KMS-11 (cell line): ENCODE results near the gene DLK2.

Experiments used
- H2AFZ ChIP-seq: fragments of 200-600 bp; sonication (generic); 2 replicates; pipeline ENCODE4 v1.6.1; 2016; ENCODE audit warnings: antibody characterized with exemption, mixed run types, low read depth
- H3K27ac ChIP-seq: fragments of 200-600 bp; sonication (generic); 2 replicates; pipeline ENCODE4 v1.6.1; 2016; ENCODE audit warnings: mild to moderate bottlenecking, mixed run types
- H3K27me3 ChIP-seq: fragments of 200-600 bp; sonication (generic); 2 replicates; pipeline ENCODE4 v1.6.1; 2017; ENCODE audit warnings: mild to moderate bottlenecking, low read depth, mixed run types, moderate library complexity; ENCODE audit not compliant: insufficient read depth
- H3K36me3 ChIP-seq: fragments of 200-600 bp; sonication (generic); 2 replicates; pipeline ENCODE4 v1.6.1; 2017; ENCODE audit warnings: mild to moderate bottlenecking, mixed run types; ENCODE audit not compliant: insufficient read depth
- H3K4me1 ChIP-seq: fragments of 200-600 bp; sonication (generic); 2 replicates; pipeline ENCODE4 v1.6.1; 2016; ENCODE audit warnings: mild to moderate bottlenecking, low read depth, mixed run types; ENCODE audit not compliant: poor library complexity, severe bottlenecking
- H3K4me2 ChIP-seq: fragments of 200-600 bp; sonication (generic); 2 replicates; pipeline ENCODE4 v1.7.0; 2016; ENCODE audit warnings: mild to moderate bottlenecking, mixed run types
- H3K4me3 ChIP-seq: fragments of 200-600 bp; sonication (generic); IDR thresholded peaks from 2 replicates; pipeline ENCODE4 v1.6.1; 2017; ENCODE audit warnings: low read depth, low read length, mixed read lengths; ENCODE audit not compliant: insufficient read depth
- H3K79me2 ChIP-seq: fragments of 200-600 bp; sonication (generic); 2 replicates; pipeline ENCODE4 v1.6.1; 2016; ENCODE audit warnings: low read depth, mixed run types; ENCODE audit not compliant: insufficient read depth
- H3K9ac ChIP-seq: fragments of 200-600 bp; sonication (generic); 2 replicates; pipeline ENCODE4 v1.6.1; 2016; ENCODE audit warnings: mild to moderate bottlenecking, mixed run types
- H4K20me1 ChIP-seq: fragments of 200-600 bp; sonication (generic); 2 replicates; pipeline ENCODE4 v1.6.1; 2016; ENCODE audit warnings: mild to moderate bottlenecking, mixed run types; ENCODE audit not compliant: insufficient read depth
- TF ChIP-seq, protein P1 (sequence below): fragments of 200-600 bp; sonication (generic); conservative IDR thresholded peaks from 2 replicates; pipeline ENCODE4 v1.6.1; 2017; ENCODE audit warnings: low read depth, mild to moderate bottlenecking, antibody characterized with exemption, low read length, moderate library complexity, mixed read lengths

DLK2 gene, protein sequence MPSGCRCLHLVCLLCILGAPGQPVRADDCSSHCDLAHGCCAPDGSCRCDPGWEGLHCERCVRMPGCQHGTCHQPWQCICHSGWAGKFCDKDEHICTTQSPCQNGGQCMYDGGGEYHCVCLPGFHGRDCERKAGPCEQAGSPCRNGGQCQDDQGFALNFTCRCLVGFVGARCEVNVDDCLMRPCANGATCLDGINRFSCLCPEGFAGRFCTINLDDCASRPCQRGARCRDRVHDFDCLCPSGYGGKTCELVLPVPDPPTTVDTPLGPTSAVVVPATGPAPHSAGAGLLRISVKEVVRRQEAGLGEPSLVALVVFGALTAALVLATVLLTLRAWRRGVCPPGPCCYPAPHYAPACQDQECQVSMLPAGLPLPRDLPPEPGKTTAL

DNA sequence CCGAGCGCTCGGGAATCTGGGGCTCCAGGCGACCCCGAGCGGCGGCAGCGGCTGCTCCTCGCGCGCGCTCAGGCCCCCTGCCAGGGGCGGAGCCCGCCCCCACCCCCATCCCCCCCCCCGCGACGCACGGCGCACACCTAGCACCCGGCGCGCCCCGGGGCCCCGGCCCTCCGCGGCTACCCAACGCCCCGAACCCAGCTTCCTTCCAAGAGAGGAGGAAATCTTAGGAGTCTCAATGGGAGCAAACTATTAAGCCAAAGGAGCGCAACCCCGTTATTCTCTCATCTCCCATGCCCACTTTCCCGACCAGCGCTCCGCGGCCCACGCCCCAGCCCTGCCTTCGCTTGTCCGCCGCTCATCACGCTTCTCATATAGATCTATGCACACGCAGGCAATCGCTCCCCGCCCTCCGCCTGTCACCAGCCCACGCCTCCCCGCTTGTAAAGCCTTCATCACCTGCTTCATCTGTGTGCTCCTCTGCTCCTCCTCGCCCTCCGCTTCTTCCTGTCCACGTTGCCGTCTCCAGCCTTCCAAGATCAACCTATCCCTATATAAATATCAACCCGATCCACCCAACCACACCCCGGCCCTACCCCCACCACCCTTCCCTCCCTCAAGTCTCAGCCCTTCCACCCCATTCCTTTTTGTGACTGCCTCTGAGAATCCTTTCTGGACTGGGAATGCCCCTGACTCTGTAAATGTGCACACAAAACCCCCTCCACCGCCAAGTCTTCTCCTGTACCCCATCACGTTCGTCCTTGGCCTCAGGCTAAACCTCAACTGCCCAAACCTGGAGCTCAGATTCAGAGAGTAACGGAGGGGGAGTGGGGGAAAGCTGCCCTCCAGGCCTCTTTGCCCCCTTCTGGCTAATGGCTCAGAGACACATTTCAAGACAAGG is at the start of gene DLK2:
TSS of gene DLK2 (minus strand) at position 18 of the 898 bp plus-strand sequence. CDS start 723 bp downstream, outside the sequence.
- TF ChIP-seq, protein P1, sequence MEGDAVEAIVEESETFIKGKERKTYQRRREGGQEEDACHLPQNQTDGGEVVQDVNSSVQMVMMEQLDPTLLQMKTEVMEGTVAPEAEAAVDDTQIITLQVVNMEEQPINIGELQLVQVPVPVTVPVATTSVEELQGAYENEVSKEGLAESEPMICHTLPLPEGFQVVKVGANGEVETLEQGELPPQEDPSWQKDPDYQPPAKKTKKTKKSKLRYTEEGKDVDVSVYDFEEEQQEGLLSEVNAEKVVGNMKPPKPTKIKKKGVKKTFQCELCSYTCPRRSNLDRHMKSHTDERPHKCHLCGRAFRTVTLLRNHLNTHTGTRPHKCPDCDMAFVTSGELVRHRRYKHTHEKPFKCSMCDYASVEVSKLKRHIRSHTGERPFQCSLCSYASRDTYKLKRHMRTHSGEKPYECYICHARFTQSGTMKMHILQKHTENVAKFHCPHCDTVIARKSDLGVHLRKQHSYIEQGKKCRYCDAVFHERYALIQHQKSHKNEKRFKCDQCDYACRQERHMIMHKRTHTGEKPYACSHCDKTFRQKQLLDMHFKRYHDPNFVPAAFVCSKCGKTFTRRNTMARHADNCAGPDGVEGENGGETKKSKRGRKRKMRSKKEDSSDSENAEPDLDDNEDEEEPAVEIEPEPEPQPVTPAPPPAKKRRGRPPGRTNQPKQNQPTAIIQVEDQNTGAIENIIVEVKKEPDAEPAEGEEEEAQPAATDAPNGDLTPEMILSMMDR, result no peak
- no peak within 1 kb of the TSS for H3K27ac ChIP-seq
- peak within 1 kb of the TSS; percentile 60 for H3K4me2 ChIP-seq
- peak within 1 kb of the TSS; percentile 18; the same call in 1 of the 2 replicates for H2AFZ ChIP-seq
- H3K4me3 ChIP-seq, result no peak within 1 kb of the TSS
- H3K27me3 ChIP-seq, result peaks cover 21% of the 10 kb centered on the region
- no peak within 1 kb of the TSS for H3K9ac ChIP-seq
- H3K4me1 ChIP-seq, result peaks cover 10% of the 10 kb centered on the region
- no peaks in the 10 kb centered on the region for H4K20me1 ChIP-seq
- no peaks in the 10 kb centered on the region for H3K79me2 ChIP-seq
- no peaks in the 10 kb centered on the region for H3K36me3 ChIP-seq

DNA sequence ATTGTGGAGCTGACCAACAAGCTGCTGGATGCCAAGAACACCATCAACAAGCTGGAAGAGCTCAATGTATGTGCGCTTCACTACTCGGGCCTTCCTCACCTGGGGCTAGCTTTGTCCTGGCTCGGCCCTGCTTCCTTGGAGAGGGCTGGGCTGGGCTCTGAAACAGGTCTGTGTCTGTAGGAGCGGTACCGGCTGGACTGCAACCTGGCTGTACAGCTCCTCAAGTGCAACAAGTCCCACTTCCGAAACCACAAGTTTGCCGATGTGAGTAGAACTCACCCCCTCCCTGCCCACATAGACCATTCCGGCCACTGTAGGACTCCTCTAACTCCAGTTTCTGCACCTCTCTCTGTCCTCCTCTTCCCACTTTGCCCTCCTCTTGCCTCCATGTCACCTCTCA is 48.1 kb upstream of the DLK2 start:
- no peaks in the 10 kb centered on the region for H4K20me1 ChIP-seq
- H3K4me2 ChIP-seq, result no peak overlapping the region
- H3K27me3 ChIP-seq, result 0 out of 2 replicates have a peak, but pooled peaks cover 3% of the 10 kb centered on the region
- no peak overlapping the region for H3K27ac ChIP-seq
- peaks cover 6% of the 10 kb centered on the region for H3K4me1 ChIP-seq
- no peaks in the 10 kb centered on the region for H3K36me3 ChIP-seq
- no peaks in the 10 kb centered on the region for H3K79me2 ChIP-seq
- TF ChIP-seq, protein P1, result no peak
- H2AFZ ChIP-seq, result no peak overlapping the region
- no peak overlapping the region for H3K9ac ChIP-seq
- no peak overlapping the region for H3K4me3 ChIP-seq

DNA sequence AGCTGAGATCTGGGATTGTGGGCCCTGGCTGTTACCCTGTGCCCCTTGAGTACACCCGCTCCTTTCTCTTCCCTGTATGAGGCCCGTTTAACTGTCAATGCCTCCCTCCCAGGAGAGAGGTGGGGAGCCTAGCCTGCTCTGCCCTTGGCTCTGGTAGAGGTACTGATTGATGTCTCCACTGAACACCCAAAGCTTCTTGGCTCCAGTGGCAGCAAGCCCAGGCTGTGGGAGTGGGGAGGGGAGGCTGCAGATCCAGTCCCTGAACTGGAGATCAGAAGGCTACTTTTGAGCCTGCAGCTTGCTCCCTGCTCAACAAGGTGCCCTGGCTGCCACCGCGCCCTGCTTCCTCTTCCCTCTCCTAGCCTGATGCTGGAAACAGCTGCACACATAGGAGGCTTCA is 47.3 kb upstream of the DLK2 start:
- Histone ChIP-seq H3K4me1 (peaks cover 6% of the 10 kb centered on the region), H3K79me2 (no peaks in the 10 kb centered on the region), H3K27me3 (no peaks in the 10 kb centered on the region), H4K20me1 (no peaks in the 10 kb centered on the region), H2AFZ (no peak overlapping the region), H3K36me3 (no peaks in the 10 kb centered on the region), H3K4me2 (no peak overlapping the region), H3K9ac (no peak overlapping the region), H3K4me3 (no peak overlapping the region), H3K27ac (no peak overlapping the region)
- TF ChIP-seq, protein P1, result no peak

GRCh38 chr6:43500921-43501320 is 45.6 kb upstream of the DLK2 start:
- H2AFZ ChIP-seq, result no peak overlapping the region
- no peaks in the 10 kb centered on the region for H3K36me3 ChIP-seq
- TF ChIP-seq, protein P1, result no peak
- H3K27me3 ChIP-seq, result no peaks in the 10 kb centered on the region
- no peaks in the 10 kb centered on the region for H4K20me1 ChIP-seq
- no peak overlapping the region for H3K9ac ChIP-seq
- no peak overlapping the region for H3K4me2 ChIP-seq
- H3K4me3 ChIP-seq, result no peak overlapping the region
- H3K4me1 ChIP-seq, result no peaks in the 10 kb centered on the region
- H3K79me2 ChIP-seq, result no peaks in the 10 kb centered on the region
- no peak overlapping the region for H3K27ac ChIP-seq
